HL-60 (cell line): ENCODE data around the gene FASN.

Source experiments
- CTCF ChIP-seq: IDR thresholded peaks from one replicate; pipeline ENCODE4 v1.5.1; 2011; ENCODE audit warnings: low read length, control low read depth, inconsistent platforms; ENCODE audit not compliant: insufficient read depth
- POLR2AphosphoS5 ChIP-seq: IDR thresholded peaks from 2 replicates; pipeline ENCODE4 v1.6.1; 2012; ENCODE audit warnings: low read depth
- REST ChIP-seq: IDR thresholded peaks from 2 replicates; pipeline ENCODE4 v1.6.1; 2012; ENCODE audit warnings: low read depth; ENCODE audit not compliant: insufficient replicate concordance

- no peak for TF ChIP-seq CTCF
- TF ChIP-seq REST = no peak
- no peak for TF ChIP-seq POLR2AphosphoS5
These were observed 26.1 kb upstream of the FASN start for GRCh38 chr17:82124101-82124500.
